HG03575 (cell line): ENCODE measurements around the gene SMURF2.

Experiments used
- ATAC-seq: cut with Tn5 transposase; IDR thresholded peaks from one replicate; pipeline ENCODE4 v1.9.1; 2021; ENCODE audit not compliant: unreplicated experiment, insufficient number of reproducible peaks, low FRiP score; ENCODE audit errors: extremely low read depth

SMURF2 gene

DNA sequence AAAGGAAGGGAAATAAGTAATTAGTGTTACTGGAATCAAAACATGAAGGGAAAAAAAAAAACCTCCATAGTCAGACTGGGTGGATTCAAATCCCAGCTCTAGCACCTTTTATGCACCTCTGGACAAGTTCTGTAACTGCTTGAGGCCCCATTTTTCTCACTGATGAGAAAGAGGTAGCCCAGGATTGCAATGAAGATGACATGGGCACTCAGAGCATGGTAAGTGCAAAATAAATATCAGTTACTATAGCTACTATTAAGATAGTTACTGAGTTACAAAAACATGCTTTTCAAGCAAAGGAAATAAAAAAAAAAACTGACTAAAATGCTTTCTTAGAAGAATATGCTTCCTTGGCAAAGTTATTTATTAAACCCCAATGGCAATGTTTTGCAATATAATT, 96.5 kb downstream of the SMURF2 start:
- no peak for ATAC-seq

DNA sequence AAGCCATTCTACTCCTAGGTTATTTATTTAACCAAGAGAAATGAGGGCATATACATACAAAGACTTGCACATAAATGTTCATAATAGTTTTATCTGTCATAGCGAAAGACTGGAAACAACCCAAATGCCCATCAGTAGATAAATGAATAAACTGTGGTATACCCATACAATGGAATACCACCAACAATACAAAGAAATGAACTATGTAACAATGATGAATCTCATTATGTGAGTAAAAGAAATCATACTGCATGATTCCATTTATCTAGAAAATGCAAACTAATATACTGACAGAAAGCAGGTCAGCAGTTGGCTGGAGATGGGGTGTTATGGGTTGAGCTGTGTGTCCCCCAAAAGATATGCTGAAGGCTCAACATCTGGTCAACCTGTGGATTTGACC, 98.0 kb downstream of the SMURF2 start:
- ATAC-seq = no peak

DNA sequence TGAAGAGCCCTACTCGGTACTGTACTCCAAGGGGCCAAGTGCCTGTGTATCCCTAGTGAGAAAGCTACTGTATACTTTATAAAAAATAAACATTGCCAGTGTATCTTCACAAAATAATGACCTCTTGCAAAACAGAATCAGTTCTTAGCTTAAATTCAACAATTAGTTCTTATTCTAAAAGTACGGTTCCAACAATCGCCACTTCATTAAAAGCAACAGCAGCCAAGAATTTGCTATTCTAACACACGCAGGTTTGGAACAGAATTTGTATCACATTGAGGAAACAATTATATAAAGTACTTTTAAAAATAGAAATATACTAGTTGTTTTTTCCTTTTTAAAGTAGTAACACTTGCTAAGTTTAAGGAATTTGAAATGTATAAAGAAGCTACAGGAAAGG, 106.8 kb downstream of the SMURF2 start:
- ATAC-seq = no peak

DNA sequence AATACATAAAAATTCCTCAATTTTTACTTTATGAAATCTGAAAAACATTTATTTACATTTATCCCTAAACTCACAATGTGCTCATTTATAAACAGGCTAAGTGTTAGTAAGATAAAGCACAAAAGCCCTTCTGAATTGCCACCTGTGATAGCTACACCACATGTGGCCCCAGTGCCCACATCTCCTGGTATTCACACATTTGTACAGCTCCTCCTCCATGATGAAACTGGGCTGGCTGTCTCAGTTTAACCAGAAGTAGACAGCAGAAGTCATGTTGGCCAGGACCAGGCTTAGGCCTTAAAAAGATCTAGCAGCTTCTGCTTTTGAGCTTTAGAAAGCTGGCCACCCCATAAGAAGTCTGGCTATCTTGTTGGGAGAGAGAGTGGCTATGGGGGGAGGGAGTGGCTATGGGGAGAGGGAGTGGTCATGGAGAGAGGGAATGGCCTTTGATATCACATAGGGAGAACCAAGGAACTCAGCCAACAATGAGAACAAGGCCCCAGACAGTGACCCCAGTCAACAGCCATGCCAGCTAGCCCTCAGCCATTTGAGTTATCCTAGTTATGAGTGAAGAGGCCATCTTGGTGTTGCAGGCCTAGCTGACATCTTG, 108.0 kb downstream of the SMURF2 start:
- ATAC-seq = no peak

DNA sequence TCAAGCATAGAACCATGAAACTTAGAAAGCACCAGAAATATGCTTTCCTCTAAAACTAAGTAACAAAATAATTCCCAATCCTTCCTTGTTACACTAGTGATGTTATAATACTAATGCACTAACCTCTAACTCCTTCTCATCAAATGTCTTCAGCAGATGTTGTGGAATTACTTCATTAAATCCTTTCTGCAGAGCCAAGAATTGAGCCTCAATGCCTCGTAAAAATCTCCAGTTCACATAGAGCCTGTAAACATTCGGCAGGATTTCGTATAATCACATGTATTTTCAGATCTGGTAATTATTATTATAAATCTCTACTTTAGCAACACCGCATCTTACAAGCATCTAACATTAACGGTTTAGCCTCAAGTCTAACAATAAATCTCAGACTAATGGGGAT, 110.6 kb downstream of the SMURF2 start:
- no peak for ATAC-seq

DNA sequence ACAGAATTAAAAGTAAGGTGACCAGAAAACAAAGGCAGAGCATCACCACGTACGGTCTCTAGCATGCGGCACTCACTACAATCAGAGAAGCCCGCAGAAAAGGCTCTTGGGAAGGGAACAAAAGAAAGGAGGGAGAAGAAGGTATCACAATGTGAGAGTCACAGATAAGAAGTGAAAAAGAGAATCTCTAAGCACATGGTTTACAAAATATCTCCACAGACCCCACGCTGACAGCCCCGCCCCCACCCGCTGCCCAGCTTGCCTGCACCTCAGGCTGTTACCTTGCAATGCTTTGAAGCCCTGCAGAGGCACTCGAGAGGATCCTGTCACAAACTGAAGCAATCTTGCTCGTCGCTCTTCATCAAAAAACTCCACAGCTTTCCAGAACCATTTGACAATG, 114.8 kb downstream of the SMURF2 start:
- ATAC-seq = no peak

DNA sequence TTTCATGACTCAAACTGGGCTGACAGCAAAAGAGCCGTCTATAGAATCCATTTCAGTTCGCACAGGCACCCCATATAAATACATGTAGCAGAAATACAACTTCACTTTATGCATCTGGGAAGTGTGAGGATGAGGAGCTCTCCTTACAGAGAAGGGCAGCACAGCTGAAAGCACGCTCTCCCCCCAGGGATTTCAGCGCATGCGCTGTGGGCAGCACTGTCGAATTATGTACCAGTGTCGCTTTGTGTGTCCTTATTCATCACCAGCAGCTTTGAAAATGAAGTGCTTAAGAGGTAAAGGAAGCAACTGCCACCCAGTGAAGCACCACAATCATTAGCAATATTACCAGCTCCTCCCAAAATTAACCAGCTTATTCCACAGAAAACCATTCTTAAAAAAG, 115.4 kb downstream of the SMURF2 start:
- ATAC-seq = no peak

DNA sequence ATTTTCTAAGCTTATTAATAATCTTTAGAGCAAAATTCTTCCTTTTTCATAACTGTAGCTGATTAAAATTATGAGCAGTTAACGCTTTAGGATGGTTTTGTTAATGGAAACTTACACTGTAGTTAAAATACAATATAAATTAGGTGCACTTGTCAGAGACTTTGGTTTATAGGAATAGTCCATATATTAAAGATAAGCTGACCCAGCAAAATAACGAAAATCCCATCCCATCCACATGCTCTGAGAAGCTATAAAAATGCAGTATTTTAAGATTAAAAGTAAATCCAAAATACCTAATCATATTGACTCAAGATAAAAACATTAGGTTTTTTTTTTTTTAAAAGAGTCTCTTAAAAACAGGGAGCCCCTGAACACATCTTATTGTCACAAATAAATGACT, 117.4 kb downstream of the SMURF2 start:
- no peak for ATAC-seq

DNA sequence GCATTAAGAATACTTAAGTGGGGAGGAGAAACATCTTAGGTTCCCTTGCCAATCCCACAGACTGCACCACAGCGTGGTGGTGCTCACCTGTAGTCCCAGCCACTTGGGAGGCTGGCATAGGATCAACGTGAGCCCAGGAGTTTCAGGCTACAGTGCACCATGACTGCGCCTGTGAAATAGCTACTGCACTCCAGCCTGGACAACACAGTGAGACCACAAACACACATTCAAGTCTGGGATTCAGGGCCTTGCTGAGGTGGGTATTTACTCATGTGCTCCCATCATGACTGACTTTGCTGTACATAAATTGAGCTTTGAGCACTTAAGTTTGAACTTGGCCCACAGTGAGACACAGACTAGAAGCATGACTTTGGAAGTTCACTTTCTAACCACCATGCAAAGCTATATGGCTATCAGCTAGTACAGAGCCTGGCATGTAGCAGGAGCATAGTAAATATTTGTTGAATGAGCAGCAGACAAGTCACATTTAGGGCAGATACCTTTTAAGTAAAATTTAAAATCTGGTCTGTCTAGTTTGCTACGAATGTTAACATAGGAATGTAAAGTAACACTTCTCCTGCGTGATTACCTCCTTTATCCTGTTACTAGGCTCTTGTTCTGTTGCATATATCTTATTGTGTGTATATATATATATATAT, 121.9 kb downstream of the SMURF2 start:
- ATAC-seq = no peak

DNA sequence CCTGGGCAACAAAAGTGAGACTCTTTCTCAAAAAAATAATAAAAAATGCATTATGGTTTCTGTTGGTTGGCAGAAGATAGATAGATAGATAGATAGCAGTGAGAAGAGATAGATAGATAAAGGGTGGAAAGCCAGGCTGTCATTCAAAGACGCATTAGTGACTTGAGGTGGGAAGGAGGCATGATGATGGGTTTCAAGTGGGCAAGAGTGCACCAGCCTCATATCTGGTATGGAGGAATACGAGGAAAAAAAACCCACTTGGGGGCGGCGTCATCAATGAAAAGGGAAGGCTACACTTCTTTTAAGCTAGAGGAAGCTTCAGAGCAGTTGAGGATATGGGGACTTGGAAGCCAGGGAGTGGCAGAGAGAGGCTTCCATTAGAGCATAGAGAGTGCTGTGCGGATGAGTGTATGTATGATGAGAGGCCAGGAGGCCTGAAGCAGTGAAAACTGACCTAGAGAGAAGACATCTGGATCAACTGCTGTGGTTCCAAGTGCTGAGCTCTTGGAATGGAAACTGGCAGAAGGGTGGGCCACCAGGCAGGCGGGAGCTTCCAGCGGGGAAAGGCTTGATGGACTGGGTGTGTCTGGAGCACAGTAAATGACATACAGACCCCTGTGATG, 123.5 kb downstream of the SMURF2 start:
- ATAC-seq = no peak

DNA sequence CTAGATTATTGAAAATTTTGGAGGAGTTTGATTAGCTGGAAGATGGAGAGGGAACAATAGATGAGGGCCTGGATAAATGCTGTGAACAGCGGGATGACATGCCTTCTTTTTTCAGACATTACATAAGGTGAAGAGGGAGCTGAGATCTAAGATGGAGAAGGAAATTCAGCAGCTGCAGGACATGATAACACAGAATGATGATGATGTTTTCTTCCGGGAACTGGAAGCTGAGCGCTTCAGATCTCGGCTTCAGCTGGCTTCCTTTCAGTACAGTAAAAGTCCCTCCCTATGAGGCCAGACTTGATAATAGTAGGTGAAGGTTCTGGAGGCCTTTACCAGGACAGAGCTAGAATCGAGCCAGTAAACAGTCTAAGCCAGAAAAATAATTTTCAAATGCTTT, 124.6 kb downstream of the SMURF2 start:
- no peak for ATAC-seq

DNA sequence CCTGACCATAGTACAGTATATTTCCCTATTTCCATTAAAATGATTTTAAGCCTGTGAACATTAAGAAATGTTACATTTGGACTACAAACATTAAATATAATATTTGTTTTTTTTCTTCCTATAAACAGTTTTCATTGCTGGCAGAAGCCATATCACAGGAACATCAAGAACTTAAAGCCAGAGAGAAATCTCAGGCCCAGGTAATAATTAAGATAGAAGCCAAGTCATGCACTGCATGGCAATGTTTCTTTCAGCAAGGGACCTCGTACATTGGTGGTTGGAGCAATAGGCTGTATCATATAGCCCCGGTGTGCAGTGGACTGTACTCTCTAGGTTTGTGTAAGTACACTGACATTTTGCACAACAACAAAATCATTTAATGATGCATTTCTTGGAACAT, 125.2 kb downstream of the SMURF2 start:
- ATAC-seq = no peak

DNA sequence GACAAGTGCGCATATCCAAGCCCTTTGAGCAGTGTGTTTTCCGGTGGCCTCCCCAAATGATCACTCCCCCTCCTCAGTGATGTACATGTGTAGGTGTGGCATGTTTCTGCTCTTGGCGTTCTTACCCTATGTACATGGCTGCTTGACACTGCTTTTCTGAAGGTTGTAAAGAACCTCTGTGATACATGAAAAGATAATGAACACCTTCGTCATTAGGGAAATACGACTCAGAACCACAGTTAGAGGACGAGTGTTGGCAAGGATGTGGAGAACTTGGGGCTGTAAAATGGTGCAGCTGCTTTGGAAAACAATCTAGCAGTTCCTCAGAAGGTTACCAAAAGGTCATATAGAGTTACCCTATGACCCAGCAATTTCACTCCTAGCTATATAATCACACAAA, 126.8 kb downstream of the SMURF2 start:
- no peak for ATAC-seq

DNA sequence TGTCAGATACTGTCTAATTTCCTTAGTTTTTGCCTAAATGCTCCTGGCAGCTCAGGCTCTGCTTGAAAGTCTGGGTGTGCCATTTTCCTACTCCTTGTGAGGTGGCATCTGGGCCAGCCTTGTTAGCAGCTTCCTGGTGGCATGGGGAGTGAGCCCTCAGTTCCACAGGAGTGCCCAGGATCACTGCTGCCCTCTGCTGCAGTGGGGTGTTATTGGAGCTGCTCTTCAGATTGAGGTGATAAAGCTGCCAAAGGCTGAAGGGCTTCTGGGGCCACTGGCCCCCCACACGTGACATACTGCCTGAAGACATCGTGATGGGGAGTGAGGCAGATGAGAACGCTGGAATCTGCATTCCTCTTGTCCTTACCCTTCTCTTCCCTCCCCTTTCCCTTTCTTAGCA, 127.9 kb downstream of the SMURF2 start:
- ATAC-seq = no peak

DNA sequence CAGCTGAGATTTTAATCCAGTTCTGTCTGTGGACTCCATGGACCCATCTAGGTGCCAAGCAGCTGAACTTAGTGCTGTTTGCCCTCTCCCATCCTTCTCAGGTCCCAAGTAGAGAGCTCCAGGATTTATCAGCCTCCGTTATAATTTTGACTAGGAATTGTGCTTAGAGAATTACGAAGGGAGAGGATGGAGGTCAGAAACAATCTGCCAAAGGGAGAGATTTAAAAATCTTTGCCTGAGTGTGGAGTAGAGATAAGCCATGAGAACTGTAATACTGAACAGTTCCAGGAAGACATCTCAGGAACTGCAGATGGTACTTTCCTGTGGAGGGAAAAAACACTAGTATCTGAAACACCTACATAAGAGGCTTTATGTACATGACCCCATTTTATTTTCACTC, 128.3 kb downstream of the SMURF2 start:
- no peak for ATAC-seq

DNA sequence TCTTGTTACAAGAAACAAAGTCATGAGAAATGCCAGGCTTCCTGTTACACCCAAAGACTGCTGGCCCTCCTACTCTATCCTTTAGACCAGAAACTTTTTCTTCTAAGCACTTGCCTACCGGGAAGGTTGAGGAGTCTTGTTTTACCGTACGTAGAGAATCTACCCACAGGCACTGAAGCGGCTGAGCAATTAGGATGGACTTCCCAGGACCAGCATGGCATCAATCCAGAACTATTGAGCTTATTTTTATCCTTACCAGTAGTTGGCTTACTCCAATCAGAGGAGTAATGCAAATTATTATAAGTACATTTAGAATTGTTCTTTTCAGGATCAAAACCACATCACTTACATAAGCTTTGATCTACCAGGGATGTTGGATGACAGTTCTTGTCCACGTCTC, 129.7 kb downstream of the SMURF2 start:
- ATAC-seq = no peak

DNA sequence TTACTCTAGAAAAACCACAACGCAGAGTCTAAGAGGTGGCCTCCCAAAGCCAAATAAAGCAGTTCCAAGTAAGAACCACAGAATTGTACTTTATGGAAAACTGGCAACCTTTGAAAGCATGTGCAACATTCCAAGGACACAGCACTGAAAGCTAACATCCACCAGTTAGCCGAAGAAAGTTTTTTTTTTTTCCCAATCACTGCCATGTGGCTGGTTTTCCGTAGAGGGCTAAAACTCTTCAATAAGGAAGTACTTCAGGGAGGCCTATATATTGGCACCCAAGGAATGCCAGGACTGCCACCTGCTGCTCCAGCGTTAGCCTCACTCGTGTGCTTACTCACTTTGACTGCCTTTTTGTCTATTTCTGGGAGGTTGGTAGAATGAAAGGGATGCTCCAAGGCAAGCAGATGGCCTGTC, 130.1 kb downstream of the SMURF2 start:
- ATAC-seq = no peak

DNA sequence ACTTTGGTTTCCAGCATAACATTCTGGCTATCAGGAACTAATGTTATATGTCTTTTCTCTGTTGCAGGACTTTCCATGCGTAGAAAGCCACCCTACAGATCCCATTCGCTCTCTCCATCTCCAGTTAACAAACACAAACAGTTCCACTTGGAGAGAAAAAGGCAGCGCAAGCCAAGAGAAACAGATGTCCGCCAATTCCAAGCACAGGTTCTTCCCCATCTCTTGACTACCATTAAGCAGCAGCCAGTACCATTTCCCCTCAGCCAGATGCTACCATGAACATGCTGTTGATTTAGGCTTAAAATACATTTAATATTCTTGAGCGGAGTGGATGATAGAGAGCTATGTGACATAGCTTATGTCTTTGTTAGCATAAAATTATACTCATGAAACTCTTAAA, 132.9 kb downstream of the SMURF2 start:
- ATAC-seq = no peak

DNA sequence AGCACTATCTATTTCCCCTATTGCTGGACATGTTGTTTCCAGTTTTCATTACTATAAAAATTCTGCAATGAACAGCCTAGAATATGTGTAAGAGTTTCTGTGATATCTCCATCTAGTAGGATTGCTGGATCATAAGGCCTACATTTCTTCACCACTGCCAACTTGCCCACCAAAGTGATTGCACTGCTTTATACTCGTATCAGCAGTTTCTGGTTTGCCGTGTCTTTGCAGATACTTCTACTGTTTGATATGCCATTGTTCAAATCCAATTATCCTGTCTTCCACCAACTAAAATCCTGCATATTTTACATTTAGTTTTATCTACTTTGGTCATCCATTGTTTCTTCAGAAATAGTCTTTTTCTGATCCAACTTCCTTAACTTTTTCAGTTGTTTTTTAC, 134.2 kb downstream of the SMURF2 start:
- ATAC-seq = no peak

DNA sequence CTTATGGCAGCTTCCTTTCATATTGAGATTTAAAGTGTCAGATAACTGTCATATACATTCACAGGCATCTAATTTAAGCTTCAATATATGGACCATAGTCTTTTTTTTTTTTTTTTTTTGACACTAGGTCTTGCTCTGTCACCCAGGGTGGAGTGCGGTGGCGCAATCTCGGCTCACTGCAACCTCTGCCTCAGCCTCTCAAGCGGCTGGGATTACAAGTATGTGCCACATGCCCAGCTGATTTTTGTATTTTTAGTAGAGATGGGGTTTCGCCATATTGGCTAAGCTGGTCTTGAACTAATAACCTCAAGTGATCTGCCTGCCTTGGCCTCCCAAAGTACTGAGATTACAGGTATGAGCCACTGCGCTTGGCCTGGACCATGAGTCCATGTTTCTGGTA, 141.7 kb downstream of the SMURF2 start:
- no peak for ATAC-seq

DNA sequence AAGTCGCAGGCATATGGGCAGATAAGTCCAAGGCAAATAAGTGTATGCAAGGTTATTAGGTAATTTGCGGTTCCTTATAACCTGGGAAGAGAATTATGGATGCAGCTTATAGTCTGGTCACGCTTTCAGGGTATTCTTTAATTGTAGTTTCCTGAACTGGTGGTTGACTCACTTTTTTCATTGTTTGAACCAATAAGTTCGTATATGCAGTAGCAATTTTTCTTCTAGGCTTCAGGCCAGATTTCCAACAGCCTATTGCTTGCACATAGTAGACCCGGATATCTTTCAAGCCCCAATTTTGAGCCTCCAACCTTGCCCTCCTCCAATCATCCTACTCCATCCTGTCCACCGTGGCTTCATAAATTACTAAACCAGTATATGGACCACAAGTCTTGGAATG, 142.5 kb downstream of the SMURF2 start:
- no peak for ATAC-seq
